ENCODE measurements around the gene TP53. TPM values are rescaled to one million over a fixed set of nuclear protein-coding genes. Genes with fewer than 3 reads are reported as not detected.

The TP53 gene
- total and polyA plus RNA-seq, 10 of the 15 experiments (the other 5 are each of a cell fraction or from before 2014, with no cell fraction given) = 35.6 to 162 (median 75.9) TPM

GRCh38 chr17:7706631-7707354 is 19.5 kb upstream of the TP53 start:
- no peak overlapping the region for H2AFZ ChIP-seq (ENCODE audit: control insufficient read depth, low read depth, low read length)
- no peak overlapping the region for H3K9ac ChIP-seq (ENCODE audit: control insufficient read depth, insufficient read depth, low read length)
- no peaks in the 10 kb centered on the region for H3K79me2 ChIP-seq (ENCODE audit: control insufficient read depth, insufficient read depth, low read length)
- no peaks in the 10 kb centered on the region for H3K9me3 ChIP-seq (replicated peaks; ENCODE audit: control insufficient read depth, insufficient read depth, low read length)
- peaks cover 5% of the 10 kb centered on the region for H3K4me1 ChIP-seq (ENCODE audit: control insufficient read depth, insufficient read depth, low read length)
- FAIRE-seq (no peak), ATAC-seq (no peak), DNase-seq (ENCODE audit: low read depth, low spot score) (no peak)
- H3K36me3 ChIP-seq (ENCODE audit: control insufficient read depth in 2 of 2, insufficient read depth in 2 of 2, low read length in 1 of 2) = no peaks in the 10 kb centered on the region; a peak in 2 of 4 replicates
- H3K27ac ChIP-seq (ENCODE audit: control insufficient read depth, insufficient read depth) = no peak overlapping the region
- POLR2A ChIA-PET = interaction anchor here (1.2 kb wide), 1 partner anchor 21 kb away, joined by 3 read pairs; no protein-coding TSS in a partner anchor
- no peaks in the 10 kb centered on the region for H4K20me1 ChIP-seq (ENCODE audit: control insufficient read depth, insufficient read depth)
- 53% methylated on average over 3 of the region's 3 CpGs for WGBS (ENCODE audit: insufficient coverage, insufficient replicate concordance, low lambda C conversion rate, missing lambda C conversion rate)
- in situ Hi-C loops (cut with MboI) (no loop called here), intact Hi-C loops (cut with micrococcal nuclease; ENCODE audit: unreplicated experiment) (no loop called here)
- H3K4me2 ChIP-seq (ENCODE audit: control insufficient read depth, insufficient read depth) = no peak overlapping the region
- CTCF ChIA-PET = interaction anchor here (1.4 to 1.7 kb wide), 2 partner anchors 19 to 37 kb away, joined by 5 to 6 read pairs; partner anchors contain the start of genes TP53 and WRAP53
- SMC1A ChIA-PET (ENCODE audit: uncharacterized antibody, unreplicated experiment) = interaction anchor here (1.2 kb wide), 1 partner anchor 24 kb away, joined by 3 read pairs; no protein-coding TSS in a partner anchor
- H3K4me3 ChIP-seq = no peak overlapping the region
- RAD21 ChIA-PET (ENCODE audit: unreplicated experiment) = no interaction called here
- no TSS peak for BruUV-seq (replicated peaks)
- H3K27me3 ChIP-seq (replicated peaks in 1 of 2; ENCODE audit: control insufficient read depth in 2 of 2, insufficient read depth in 2 of 2, low read length in 1 of 2) = peaks cover 3 to 5% of the 10 kb centered on the region in 2 experiments; a peak in 3 of 4 replicates
- TF ChIP-seq ZNF592 (IDR thresholded peaks at IDR 0.05) = no peak
- TF ChIP-seq CHD4 (IDR thresholded peaks at IDR 0.05) = no peak
- no peak for TF ChIP-seq GATAD2B (conservative IDR thresholded peaks at IDR 0.05; ENCODE audit: low read depth)
- no peak for TF ChIP-seq SP1 (IDR thresholded peaks at IDR 0.05; ENCODE audit: low read depth, low read length)
- no peak for TF ChIP-seq KLF5 (IDR thresholded peaks at IDR 0.05; ENCODE audit: partially characterized antibody)
- TF ChIP-seq PAX5 (IDR thresholded peaks at IDR 0.05; ENCODE audit: borderline replicate concordance, low read depth, low read length) = no peak
- no peak for TF ChIP-seq ZBED1 (IDR thresholded peaks at IDR 0.05; ENCODE audit: borderline replicate concordance)
- TF ChIP-seq JUNB (IDR thresholded peaks at IDR 0.05) = no peak
- no peak for TF ChIP-seq CEBPB (IDR thresholded peaks at IDR 0.05; ENCODE audit: borderline replicate concordance in 1 of 2, low read depth in 2 of 2, low read length in 2 of 2)
- no peak for TF ChIP-seq TAF1 (IDR thresholded peaks at IDR 0.05; ENCODE audit: borderline replicate concordance, low read depth, low read length)
- no peak for TF ChIP-seq USF2 (IDR thresholded peaks at IDR 0.05; ENCODE audit: borderline replicate concordance, low read depth, low read length)
- no peak for TF ChIP-seq MEF2A (IDR thresholded peaks at IDR 0.05; ENCODE audit: insufficient read depth, low read depth, low read length)
- TF ChIP-seq BCL3 (IDR thresholded peaks at IDR 0.05; ENCODE audit: borderline replicate concordance, insufficient read depth, low read depth, low read length, poor library complexity, severe bottlenecking) = no peak
- TF ChIP-seq SKIL (IDR thresholded peaks at IDR 0.05; ENCODE audit: low read depth, poor library complexity, severe bottlenecking) = no peak
- TF ChIP-seq HDAC6 (IDR thresholded peaks at IDR 0.05; ENCODE audit: unreplicated experiment) = no peak

Data from GM12878 (cell line).